Heart right ventricle (tissue), 16 donors: ENCODE data around the gene ATP6AP2. TPM values are rescaled to one million over a fixed set of nuclear protein-coding genes. Genes with fewer than 3 reads are reported as not detected.

Experiments
- ATAC-seq, 8 donors: fragments of 200-7000 bp; cut with Tn5 transposase; one replicate each; pipeline ENCODE4 v1.9.1; 2020; ENCODE audit warnings: mild to moderate bottlenecking in 8 of 8, moderate library complexity in 8 of 8, moderate number of reproducible peaks in 1 of 8
- DNase-seq, 2 donors: peaks; one replicate each; pipeline ENCODE4 v3.0.0-alpha.2; 2020
- H3K27ac ChIP-seq, 10 donors: fragments of 200-600 bp; sonication (generic) in 2 of 10; one replicate each; pipeline versions ENCODE4 v1.5.0 to v1.8.0; 2020 to 2022; ENCODE audit warnings: mild to moderate bottlenecking in 3 of 10
- H3K27me3 ChIP-seq, 7 donors: fragments of 200-600 bp; one replicate each; pipeline ENCODE4 v1.8.0; 2021 to 2022; ENCODE audit warnings: mild to moderate bottlenecking in 2 of 7
- H3K36me3 ChIP-seq, 9 donors: fragments of 200-600 bp; sonication (generic) in 1 of 9; one replicate each; pipeline versions ENCODE4 v1.5.0 to v1.8.0; 2020 to 2022; ENCODE audit warnings: mild to moderate bottlenecking in 2 of 9
- H3K4me1 ChIP-seq, 9 donors: fragments of 200-600 bp; sonication (generic) in 1 of 9; one replicate each; pipeline versions ENCODE4 v1.5.0 to v1.8.0; 2020 to 2022; ENCODE audit warnings: mild to moderate bottlenecking in 4 of 9
- H3K4me3 ChIP-seq, 10 donors: fragments of 200-600 bp; sonication (generic) in 2 of 10; one replicate each; pipeline versions ENCODE4 v1.5.0 to v1.8.0; 2020 to 2022; ENCODE audit warnings: mild to moderate bottlenecking in 7 of 10, moderate library complexity in 2 of 10
- H3K9me3 ChIP-seq, 11 donors: fragments of 200-600 bp in 10 of 11; sonication (generic) in 2 of 11; one replicate each; pipeline versions ENCODE4 v1.5.0 to v1.8.0; 2013 to 2022; ENCODE audit warnings: mild to moderate bottlenecking in 2 of 11, control low read depth in 1 of 11, moderate library complexity in 1 of 11
- CTCF ChIP-seq, 9 donors: fragments of 200-600 bp; sonication (generic) in 2 of 9; IDR thresholded peaks; one replicate each; pipeline versions ENCODE4 v1.5.0 to v1.8.0; 2021 to 2022; ENCODE audit warnings: antibody characterized with exemption in 9 of 9, mild to moderate bottlenecking in 5 of 9, moderate library complexity in 1 of 9
- WGBS, 2 donors: extraction: QIAGEN DNeasy Blood & Tissue Kit; methylation state at CpG; one replicate each; pipeline ENCODE4 v1.1.7; 2013; ENCODE audit warnings: inconsistent platforms in 1 of 2; 5-methylcytosine and 5-hydroxymethylcytosine counted together
- intact Hi-C, 10 donors: fragments of 100-400 bp; cut with DNase I; formaldehyde crosslinking; loops; one replicate each; pipeline versions ENCODE4 v1.11.1 to v1.14.2; 2022
- polyA plus RNA-seq, 2 donors: library from polyadenylated mRNA; stranded (reverse); fragments of 200-250 nt; gene quantifications; one replicate each; pipeline ENCODE4 v1.2.3, GENCODE V29; 2013
- total RNA-seq, 10 donors: library from RNA; stranded (reverse); fragmentation: NEBNext Ultra II Directional in 3 of 10; extraction: Animal tissue kit (Norgen Biotek cat#: 25700) in 3 of 10; gene quantifications; one replicate each; pipeline versions ENCODE4 v1.2.1 to v1.2.4, GENCODE V29; 2021 to 2023
- donor health status: Arrhythmogenic right ventricular cardiomyopathy.
- donor health status: ischemic (EF 13 %, LVEDD 7.1; RV severe dilation, severe dysfunction).
- donor health status: healthy with polysubstance abuse.
- donor health status: DM: no; HTN: yes; CAD: no.
- donor health status: DM: no; HTN: no; CAD: no.
- donor health status: ischemic (EF 25% LVEDD 6.9; RV normal size, moderate dysfunction).
- donor health status: ischemic (EF 25% LVEDD 5.7; RV mildly dilated, moderate dysfunction).
- donor health status: healthy.
- donor health status: DM: yes; HTN: yes; CAD: no.
- donor health status: Ischemic cardiomyopathy.
- donor health status: ischemic (EF 35%, LVEDD 5.7; RV mildly dilated, moderate dysfunction).
- donor health status: nonischemic (EF 11% LVEDD 7.7; RV severe dilation, severe dysfunction).
- donor health status: DM: yes; HTN: yes; CAD: no.
- donor health status: PGD.
- donor health status: ischemic (EF 29% LVEDD 5.4; RV normal size, mild dysfunction).
- donor health status: nonischemic (EF 23%, LVEDD 6.1; RV moderate dilation, normal function).

The ATP6AP2 gene
- total and polyA plus RNA-seq, 12 donors, result 28.0 to 62.1 (median 46.8) TPM

- peak; percentile 87 to 92 for DNase-seq
- peak; percentile 77 to 94 (median 88) for ATAC-seq
- Histone ChIP-seq H3K36me3 (peaks cover 0 to 19% (median 0%) of the 10 kb centered on the region in 9 donors), H3K27me3 (peaks cover 0 to 12% (median 0%) of the 10 kb centered on the region in 7 donors), H3K4me1 (peaks cover 0 to 46% (median 26%) of the 10 kb centered on the region in 9 donors), H3K9me3 (no peaks in the 10 kb centered on the region), H3K27ac (peak within 1 kb of the TSS; percentile 54 to 91 (median 82)), H3K4me3 (peak within 1 kb of the TSS; percentile 67 to 88 (median 78))
- intact Hi-C loops, result loop anchor here in 5 of 10 donors (2.0 to 10.0 kb wide), 3 partner anchors 103 to 470 kb away; no protein-coding TSS in a partner anchor
- 2 to 3% methylated on average over 24 to 59 of the region's 66 CpGs for WGBS, 2 donors
- no peak for TF ChIP-seq CTCF (IDR thresholded peaks at IDR 0.05)
Observed at GRCh38 chrX:40647307-40648197, 66.8 kb downstream of the ATP6AP2 start, which contains the start of gene CXorf38. Gene CXorf38, minus strand, starts transcription at chrX:40647561. Its CDS starts 41 bp downstream, at chrX:40647520.

GRCh38 chrX:40651620-40652223, 71.0 kb downstream of the ATP6AP2 start:
- H3K36me3 ChIP-seq, result peaks cover 0 to 52% (median 4%) of the 10 kb centered on the region in 9 donors
- WGBS, 2 donors, result 0 to 7% methylated on average over 3 of the region's 3 CpGs
- H3K4me3 ChIP-seq, result no peak overlapping the region
- intact Hi-C loops, result loop anchor here in 7 of 10 donors (5.0 to 10.0 kb wide), 4 partner anchors 141 to 603 kb away; no protein-coding TSS in a partner anchor
- H3K9me3 ChIP-seq, result no peaks in the 10 kb centered on the region
- peak; percentile 44 to 88 (median 68) for TF ChIP-seq CTCF (IDR thresholded peaks at IDR 0.05)
- ATAC-seq (no peak), DNase-seq (peak; percentile 15 to 55)
- peaks cover 0 to 47% (median 0%) of the 10 kb centered on the region in 7 donors for H3K27me3 ChIP-seq
- H3K4me1 ChIP-seq, result peaks cover 0 to 8% (median 5%) of the 10 kb centered on the region in 9 donors
- H3K27ac ChIP-seq, result no peak overlapping the region

GRCh38 chrX:40652664-40653063, 71.9 kb downstream of the ATP6AP2 start:
- Histone ChIP-seq H3K4me3 (no peak overlapping the region), H3K36me3 (peaks cover 0 to 61% (median 4%) of the 10 kb centered on the region in 9 donors), H3K4me1 (peaks cover 0 to 6% (median 4%) of the 10 kb centered on the region in 9 donors), H3K27me3 (peaks cover 0 to 56% (median 0%) of the 10 kb centered on the region in 7 donors), H3K27ac (no peak overlapping the region), H3K9me3 (no peaks in the 10 kb centered on the region)
- no peak for TF ChIP-seq CTCF (IDR thresholded peaks at IDR 0.05)
- intact Hi-C loops, result loop anchor here in 7 of 10 donors (5.0 to 10.0 kb wide), 4 partner anchors 140 to 602 kb away; no protein-coding TSS in a partner anchor
- ATAC-seq (no peak), DNase-seq (no peak)
- WGBS, 2 donors, result 75 to 84% methylated on average over 1 of the region's 1 CpG

GRCh38 chrX:40653535-40653934, 72.8 kb downstream of the ATP6AP2 start:
- TF ChIP-seq CTCF (IDR thresholded peaks at IDR 0.05), result no peak
- Histone ChIP-seq H3K36me3 (peaks cover 0 to 70% (median 4%) of the 10 kb centered on the region in 9 donors), H3K9me3 (no peaks in the 10 kb centered on the region), H3K27me3 (peaks cover 0 to 61% (median 0%) of the 10 kb centered on the region in 7 donors), H3K4me3 (no peak overlapping the region), H3K4me1 (no peaks in the 10 kb centered on the region), H3K27ac (no peak overlapping the region)
- DNase-seq, result no peak
- 61% methylated on average over 2 of the region's 2 CpGs for WGBS, 2 donors
- no peak for ATAC-seq
- intact Hi-C loops, result loop anchor here in 7 of 10 donors (5.0 to 10.0 kb wide), 4 partner anchors 139 to 601 kb away; no protein-coding TSS in a partner anchor
